Measurements from ENCODE around the gene MPHOSPH9.
A peak's percentile ranks its signal among the peaks of the same experiment; 100 is the strongest.

Gene MPHOSPH9

GRCh38 chr12:123148655-123149054 is 84.3 kb downstream of the MPHOSPH9 start:
- DNase-seq, result no peak

- DNase-seq, result no peak
Measured at GRCh38 chr12:123148223-123148622, 84.7 kb downstream of the MPHOSPH9 start.

- DNase-seq, result no peak
Measured at GRCh38 chr12:123145211-123145610, 87.7 kb downstream of the MPHOSPH9 start.

- DNase-seq, result no peak
Measured at GRCh38 chr12:123143736-123144461, 89.0 kb downstream of the MPHOSPH9 start.

- peak; percentile 28 for DNase-seq
Measured at GRCh38 chr12:123142921-123143735, 89.8 kb downstream of the MPHOSPH9 start.

GRCh38 chr12:123142518-123142840 is 90.5 kb downstream of the MPHOSPH9 start:
- DNase-seq, result no peak

GRCh38 chr12:123141615-123142517 is 91.1 kb downstream of the MPHOSPH9 start:
- DNase-seq, result peak; percentile 60

- no peak for DNase-seq
Measured at GRCh38 chr12:123140676-123141614, 92.0 kb downstream of the MPHOSPH9 start.

- peak; percentile 57 for DNase-seq
Measured at GRCh38 chr12:123139926-123140675, 92.8 kb downstream of the MPHOSPH9 start.

- no peak for DNase-seq
Measured at GRCh38 chr12:123135688-123136087, 97.3 kb downstream of the MPHOSPH9 start.

- DNase-seq, result no peak
Measured at GRCh38 chr12:123134826-123135225, 98.1 kb downstream of the MPHOSPH9 start.

GRCh38 chr12:123134271-123134671 is 98.7 kb downstream of the MPHOSPH9 start:
- no peak for DNase-seq

- DNase-seq, result no peak
Measured at GRCh38 chr12:123133701-123134100, 99.2 kb downstream of the MPHOSPH9 start.

GRCh38 chr12:123132951-123133619 is 99.9 kb downstream of the MPHOSPH9 start:
- no peak for DNase-seq

- no peak for DNase-seq
Measured at GRCh38 chr12:123131879-123132402, 101.0 kb downstream of the MPHOSPH9 start.

GRCh38 chr12:123131291-123131832 is 101.6 kb downstream of the MPHOSPH9 start:
- no peak for DNase-seq

- DNase-seq, result no peak
Measured at GRCh38 chr12:123129621-123130020, 103.3 kb downstream of the MPHOSPH9 start.

GRCh38 chr12:123127182-123127495 is 105.8 kb downstream of the MPHOSPH9 start:
- DNase-seq, result no peak

- peak; percentile 97 for DNase-seq
Measured at GRCh38 chr12:123126294-123127181, 106.4 kb downstream of the MPHOSPH9 start.

Measured in NCI-H226 (cell line).